GM18870 (cell line): ENCODE data around the gene CTNNA1.

Experiments
- ATAC-seq: cut with Tn5 transposase; IDR thresholded peaks from one replicate; pipeline ENCODE4 v1.9.1; 2021; ENCODE audit warnings: moderate library complexity; ENCODE audit not compliant: unreplicated experiment

Gene CTNNA1

DNA sequence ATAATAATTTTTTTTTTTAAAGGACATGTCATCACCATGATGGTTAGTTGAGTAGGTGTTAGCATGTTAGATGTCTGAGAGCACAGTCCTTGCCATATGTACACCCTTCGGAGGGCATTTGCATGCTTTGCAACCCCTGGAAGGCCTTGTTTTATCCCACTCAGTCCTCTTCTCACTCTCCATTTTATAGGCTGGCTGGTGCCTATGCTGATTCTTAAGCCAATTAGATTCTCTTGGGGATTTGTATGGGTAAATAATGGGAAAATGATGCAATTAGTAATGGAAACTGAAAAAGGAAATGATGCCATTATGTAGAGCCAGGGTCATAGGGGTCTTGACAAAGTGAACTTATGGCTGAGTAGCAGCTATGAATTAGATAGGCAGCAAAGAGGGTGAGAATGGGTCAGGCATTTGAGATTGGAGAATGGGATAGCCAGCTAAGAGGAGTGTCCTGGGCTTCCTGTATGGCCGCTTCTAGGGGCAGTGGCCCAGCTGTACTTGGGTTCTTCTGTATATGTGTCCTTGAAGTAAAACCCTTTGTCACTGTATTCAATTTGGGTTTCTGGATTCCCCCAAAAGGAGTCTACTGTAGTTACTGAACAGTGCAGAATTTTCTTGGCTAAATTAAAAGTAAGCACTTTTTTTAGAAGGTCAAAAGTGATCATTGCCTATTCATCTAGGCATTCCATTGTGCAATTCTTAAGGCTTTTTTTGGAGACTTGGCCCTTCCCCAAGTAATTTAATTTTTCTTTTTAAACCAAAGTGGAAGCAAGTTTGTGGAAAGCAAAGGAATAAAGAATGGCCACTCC, 90.3 kb downstream of the CTNNA1 start:
- no peak for ATAC-seq

DNA sequence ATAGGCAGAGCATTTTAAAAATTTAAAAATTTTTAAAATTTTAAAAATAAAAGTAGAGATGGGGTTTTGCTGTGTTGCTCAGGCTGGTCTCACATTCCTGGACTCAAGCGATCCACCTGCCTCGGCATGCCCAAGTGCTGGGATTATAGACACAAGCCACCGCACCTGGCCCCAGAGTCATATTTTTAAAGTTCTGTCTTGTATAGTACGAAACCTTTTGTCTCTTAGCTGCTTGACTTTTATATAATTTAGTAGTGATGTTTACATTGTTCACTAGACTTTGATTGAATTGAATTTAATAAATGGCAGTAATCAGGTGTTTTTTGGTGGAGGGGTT, 90.9 kb downstream of the CTNNA1 start:
- ATAC-seq, result no peak

DNA sequence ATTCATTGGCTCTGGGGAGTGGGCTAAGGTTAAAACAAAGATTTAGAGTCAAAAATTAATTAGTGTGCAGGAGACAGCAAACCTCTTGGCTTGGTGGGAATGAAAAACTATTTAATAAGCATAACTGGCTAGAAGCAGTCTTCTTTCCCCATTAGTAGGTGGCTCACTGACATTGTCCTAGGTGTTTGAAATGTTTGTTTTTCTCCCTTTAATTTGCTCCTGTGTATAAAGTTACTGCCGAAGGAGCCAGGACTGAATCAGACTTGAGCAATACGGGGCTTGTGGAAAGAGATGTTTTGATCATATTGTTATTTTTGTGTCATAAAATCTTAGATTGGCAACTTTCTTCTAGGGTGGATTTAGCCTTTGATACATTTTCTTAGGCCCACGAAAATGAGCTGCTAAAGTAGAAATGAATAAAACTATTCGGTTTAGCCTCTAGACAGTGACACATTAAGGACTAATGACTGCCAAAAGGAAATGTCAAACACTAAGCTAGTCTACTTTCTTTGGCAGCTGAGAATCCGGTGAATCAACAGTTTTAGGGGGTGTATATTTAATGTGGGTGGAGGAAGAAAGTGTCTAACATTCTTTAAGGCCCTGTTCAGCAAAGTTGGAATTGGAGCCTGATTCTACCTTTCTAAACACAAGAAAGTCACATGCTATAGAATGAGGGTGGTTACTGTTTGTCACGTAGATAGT, 91.7 kb downstream of the CTNNA1 start:
- ATAC-seq, result no peak

DNA sequence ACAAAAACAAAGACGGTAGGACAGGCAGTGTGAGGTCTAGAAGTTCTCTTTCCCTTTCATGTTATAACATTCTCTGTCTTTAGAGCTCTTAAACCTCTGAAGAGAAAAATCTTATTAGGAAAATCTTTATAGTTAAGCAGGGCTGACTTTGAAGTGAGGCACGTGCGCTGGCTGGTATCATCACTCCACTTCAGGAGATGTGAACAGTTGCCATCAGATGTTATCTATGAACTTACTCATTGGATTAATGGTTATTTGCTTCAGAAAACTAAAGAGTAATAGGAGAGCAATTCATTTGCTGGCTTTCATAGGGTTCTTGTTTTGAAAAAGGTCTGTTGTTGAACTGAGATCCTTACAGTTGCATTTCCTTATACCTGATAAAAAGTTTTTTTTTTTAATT, 96.2 kb downstream of the CTNNA1 start:
- no peak for ATAC-seq

DNA sequence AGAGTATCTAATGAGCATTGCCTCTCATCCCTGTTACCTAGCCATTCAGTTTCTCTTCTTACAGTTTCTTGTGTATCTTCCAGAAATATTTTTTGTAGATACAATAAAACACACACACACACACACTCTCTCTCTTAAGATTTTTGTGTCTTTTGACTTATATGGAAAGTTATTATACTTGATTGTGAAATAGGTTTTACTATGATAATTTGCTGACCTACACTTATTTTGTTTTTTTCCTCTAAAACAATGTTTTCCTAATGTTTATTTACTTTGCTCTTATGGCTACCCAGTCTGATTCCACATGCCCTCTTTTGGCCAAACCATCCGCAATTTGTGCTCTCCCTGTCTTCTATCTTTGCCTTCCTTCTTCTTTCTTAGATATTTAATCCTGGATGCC, 96.7 kb downstream of the CTNNA1 start:
- no peak for ATAC-seq

DNA sequence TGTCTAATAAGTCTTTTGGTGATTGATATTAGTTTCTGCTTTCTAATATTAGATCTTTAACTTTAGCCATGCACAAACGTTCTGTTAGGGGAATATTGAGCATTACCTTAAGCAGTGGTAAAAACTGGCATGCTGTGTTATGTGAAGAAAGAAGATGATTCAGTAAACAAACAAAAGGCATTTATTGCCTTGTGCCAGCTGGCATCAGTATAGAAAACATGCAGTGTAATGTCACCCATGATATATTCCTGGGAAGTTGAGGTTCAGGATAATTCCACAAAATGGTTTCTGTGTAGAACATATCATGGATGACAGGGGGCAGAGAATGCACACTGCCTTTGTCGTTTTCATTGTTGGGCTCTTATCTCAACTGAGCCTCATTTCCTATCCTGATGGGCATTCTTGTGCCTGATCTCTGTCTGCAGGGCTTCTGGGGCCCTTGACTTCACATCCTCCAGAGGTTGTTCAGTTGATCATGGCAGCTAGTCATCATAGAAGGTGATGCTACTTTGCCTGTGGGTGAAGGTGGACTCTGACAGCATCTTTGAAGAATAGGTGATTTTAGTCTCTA, 97.7 kb downstream of the CTNNA1 start:
- no peak for ATAC-seq

DNA sequence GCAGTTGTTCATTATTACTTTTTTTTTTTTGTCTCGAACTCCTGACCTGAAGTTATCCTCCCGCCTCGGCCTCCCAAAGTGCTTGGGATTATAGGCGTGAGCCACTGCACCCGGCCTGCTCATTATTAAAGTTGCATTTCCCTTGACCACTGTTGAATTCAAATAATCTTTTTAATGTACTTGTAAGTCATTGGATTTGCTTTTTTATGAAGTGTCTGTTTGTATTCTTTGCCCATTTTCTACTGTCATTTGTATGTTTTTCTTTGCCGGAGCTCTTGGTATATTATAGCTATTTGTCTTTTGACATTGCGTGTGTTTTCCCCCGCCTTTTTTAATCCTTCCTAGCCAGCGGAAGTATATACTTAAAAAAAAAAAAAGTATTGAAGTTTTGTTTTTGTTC, 99.9 kb downstream of the CTNNA1 start:
- no peak for ATAC-seq

DNA sequence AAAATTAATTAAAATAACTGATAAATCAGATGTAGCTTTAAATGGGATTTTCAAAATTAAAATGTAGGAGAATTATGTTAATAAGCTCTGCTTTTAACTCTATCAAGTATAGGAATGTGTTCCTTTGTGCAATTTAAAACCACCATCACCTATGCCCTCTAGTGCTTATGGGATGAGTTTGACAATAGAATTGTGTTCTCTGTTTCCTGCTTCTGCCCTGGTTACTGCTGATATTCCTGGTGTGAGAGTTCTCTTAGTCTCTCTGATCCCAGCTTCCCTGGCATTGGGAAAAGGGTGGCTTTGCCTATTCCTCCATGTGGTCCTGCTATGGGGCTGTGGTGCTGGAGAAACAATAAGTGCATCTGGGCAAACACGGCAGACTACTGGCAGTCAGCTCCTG, 113.8 kb downstream of the CTNNA1 start:
- ATAC-seq, result no peak

DNA sequence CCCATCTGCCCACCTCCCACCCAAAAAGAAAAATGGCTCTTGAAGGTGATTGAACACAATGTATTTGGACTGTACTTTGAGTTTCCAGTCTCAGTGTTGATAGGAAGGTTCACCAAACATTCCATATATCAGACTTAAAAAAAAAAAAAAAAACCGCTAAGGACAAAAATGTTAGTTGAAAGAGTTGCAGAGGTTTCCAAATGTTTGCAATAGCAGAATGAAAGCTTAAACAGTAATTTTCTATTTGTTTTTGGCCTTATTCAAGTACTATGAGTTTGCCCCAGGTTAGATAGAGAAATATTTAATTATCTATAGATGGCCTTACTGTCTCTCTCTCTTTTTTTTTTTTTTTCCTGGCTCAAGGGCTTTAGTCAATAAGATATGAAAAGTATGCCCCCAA, 115.8 kb downstream of the CTNNA1 start:
- ATAC-seq, result no peak

DNA sequence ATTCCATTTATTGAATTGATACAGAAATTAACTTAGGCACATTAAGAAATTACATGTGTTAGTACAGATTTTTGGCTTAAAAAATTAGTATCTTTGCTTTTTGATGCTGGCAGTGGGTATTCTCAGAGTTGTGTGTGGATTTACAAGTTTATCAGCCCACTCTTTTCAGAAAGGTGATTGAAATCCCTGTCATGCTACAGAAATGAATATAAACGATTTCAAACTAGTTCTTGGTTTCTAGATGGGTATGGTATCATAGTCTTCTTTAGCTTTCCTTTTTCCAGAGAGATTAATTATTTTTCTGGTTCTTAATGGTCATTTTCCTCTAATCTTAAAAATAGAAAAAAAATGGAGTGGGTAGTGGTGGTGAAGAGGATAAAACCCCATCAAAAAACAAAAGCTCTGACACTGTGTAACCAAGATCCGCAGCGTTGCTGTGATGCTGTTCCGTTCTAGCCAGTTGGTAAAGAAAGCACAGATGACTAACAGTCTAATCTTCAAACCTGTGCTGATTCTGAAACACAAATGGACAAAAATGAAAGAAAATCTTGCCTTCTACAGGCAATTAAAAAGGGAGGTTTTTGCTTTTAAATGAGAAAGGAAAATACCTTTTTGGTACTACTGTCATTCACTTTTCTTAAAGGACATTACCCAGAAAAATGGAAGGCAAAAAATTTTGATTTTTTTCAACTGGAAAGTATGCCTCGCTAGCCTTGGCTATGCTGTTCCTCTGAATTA, 116.7 kb downstream of the CTNNA1 start:
- ATAC-seq, result no peak

DNA sequence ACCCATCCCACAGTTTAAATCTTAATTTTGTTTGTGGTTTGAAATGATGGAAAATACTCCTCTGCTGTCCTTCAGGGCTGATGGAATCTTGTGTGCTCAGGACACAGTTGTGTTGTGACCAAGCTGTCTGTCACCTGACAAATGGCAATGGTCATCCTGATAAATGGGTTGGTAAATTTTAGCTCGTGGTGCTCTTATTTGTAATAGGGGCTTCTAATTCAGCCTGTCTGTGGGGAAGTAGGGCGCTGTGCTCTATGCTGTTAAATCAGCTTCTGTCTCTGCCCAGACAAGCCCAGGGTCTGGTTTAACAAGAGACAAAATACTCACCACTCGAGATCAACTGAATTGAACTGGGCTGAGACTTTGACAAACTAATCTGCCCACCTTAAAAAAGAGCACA, 117.4 kb downstream of the CTNNA1 start:
- ATAC-seq, result no peak

DNA sequence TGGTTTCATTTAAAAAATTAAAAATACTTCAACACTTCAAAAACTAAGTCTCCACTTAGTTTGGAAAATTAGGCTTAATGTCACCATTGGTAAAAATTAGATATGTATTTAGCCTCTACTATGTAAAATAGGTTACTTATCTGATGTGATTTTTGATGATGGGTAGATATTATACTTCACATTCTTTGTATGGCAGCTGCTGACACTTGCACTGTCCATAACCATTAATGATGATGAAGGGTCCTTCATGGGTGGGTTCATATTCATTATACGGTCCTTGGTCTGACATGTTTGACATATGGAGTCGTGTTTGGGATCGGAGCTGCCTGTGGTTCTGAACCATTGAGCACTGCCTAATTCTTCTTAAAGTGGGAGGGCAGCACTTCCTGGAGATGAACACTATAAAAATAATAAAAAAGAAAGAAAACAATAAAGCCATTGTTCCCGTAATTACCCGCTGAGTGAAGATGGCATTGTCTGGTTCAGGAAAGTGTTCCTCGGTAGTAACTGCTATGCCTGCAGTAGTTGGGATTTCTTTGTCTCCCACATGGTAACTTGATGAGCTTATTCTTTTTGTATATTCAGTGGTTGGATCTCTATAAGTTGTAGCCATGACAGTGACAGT, 119.7 kb downstream of the CTNNA1 start:
- ATAC-seq, result no peak

DNA sequence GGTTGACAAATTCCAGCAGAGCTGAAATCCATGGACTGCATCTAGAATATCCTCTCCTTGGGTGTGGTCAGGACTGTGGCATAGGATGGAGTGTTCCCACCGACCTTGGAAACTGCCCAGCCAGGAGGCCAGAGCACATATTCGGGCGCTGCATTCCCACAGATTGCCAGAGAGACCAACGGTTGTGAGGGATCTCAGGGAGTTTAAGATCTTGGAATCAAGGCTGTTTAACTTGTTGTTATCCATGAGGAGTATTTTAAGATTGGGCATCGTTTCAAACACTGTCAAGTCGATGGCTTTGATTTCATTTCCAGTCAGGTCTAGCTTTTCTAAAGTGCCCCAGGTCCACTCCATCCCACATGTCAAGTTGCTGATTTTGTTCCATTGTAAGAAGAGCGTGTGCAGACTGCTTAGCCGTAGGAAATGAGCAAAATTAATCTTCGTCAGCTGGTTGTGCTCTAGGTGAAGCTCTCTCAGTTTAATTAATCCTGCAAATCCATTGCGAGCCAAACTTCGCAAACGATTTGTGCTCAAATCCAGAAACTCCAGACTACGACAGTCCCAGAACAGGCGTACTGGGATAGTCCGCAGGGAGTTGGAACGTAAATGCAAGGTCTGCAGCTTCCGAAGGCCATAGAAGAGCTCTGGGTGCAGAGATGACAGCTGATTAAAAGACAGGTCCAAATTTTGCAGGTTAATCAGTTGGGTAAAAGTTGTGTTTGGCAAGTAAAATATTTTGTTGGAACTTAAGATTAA, 120.4 kb downstream of the CTNNA1 start:
- no peak for ATAC-seq

DNA sequence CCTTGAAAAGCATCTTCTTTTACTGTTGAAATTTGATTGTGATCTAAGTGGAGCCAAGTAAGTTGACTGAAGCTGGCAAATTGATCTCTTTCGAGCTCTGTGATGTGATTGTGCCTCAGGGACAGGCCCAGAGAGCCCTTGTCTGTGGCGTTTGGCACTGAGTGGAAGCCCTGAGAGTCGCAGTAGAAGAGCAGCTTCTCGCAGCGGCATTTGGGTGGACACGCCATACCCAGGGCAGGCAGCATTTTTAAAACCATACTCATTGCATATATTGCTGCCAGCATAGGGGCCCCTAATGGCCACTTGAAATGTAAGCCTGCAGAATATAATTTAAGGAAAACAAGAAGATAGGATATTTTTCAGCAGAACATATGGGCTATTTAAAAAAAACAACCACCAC, 121.0 kb downstream of the CTNNA1 start:
- no peak for ATAC-seq

DNA sequence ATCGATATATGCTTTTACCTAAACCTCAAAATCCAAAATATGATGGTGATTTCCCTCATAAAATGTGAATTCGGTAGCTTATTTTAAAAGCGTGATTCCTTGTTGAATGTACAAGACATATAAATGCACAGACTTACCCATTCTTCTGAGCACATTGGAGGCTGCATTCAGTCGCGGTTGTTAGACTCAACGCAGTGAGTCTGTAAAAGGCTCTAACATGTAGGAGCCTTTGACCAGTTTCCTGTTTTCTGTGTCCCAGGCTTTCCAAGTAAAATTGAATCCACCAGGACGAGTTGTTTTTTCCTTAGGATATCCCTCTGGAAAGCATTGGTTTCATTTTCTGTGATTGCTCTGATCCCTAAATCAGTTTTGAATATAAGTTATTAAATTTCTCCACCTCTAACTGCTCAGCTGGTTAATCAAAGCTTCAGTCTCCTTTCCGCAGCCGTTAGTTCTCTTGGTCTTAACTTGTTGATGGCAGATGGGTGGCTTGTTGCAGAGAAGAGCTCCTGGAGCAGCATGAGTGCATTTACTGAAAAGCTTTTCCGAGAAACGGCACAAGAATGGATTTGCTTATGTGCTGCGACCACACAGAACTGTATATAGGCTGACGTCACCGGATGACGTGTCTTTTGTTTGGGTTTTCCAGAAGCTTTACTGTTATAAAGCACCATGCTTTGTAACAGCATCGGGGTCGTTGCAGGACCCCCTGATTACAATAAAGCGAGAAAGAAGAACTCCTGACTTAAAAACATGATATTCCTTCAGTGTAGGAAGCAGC, 121.7 kb downstream of the CTNNA1 start, which contains the start of gene LRRTM2:
Gene LRRTM2 (minus strand): TSS at position 565 of the 781 bp plus-strand sequence. CDS start 424 bp downstream, at position 141.
- no peak for ATAC-seq

DNA sequence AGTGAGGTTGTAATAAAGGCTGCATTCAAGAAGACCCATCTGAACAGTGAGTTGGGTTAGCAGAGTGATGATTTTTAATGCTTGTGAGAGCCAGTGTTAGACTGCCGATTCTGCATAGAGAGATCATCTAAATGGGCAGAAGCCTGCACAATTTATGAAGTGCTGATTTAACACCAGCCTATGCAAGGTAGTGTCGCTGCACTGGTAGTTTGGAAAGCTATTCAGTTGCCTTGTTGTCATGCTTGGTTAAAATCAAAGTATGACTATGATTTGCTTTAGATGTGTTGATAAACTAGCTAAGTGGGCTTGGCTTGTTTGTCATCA, 122.3 kb downstream of the CTNNA1 start:
- ATAC-seq, result no peak

DNA sequence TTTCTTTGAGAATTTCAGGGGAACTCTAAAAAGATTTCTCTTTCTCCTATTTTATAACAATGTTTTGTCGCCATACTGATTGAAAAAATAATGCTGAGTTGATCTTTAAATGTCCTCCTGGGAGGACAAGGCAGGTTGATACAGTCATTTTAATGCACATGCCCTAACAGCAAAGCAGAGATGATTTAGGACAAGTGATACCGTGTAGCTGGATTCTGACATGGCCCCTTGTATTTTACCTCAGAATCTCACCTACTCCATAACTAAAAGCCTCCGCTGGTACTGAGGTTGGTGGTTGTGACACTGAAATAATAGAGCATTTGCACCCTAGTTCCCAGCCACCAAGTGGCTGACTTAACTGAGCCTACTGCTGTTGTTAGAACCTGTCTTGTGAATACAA, 122.7 kb downstream of the CTNNA1 start:
- no peak for ATAC-seq

DNA sequence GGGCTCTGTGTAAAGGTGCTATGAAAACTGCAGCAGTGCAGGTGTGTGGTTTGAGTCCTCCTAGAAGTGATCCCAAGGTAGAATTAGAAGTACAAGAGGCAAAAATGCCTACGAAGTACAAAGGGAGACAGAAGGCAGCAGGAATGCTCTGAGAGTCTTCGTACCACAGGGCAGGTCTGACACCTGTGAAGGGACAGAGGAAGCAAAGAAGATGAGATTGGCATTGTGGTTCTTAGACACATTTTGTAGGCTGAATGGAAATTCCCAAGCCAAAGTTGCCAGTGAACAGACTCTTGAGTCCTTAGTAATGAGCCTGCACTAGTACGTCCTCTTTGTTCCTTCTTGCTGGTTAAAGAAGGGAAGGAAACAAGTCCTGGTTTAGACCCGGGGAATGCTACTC, 123.6 kb downstream of the CTNNA1 start:
- ATAC-seq, result no peak

DNA sequence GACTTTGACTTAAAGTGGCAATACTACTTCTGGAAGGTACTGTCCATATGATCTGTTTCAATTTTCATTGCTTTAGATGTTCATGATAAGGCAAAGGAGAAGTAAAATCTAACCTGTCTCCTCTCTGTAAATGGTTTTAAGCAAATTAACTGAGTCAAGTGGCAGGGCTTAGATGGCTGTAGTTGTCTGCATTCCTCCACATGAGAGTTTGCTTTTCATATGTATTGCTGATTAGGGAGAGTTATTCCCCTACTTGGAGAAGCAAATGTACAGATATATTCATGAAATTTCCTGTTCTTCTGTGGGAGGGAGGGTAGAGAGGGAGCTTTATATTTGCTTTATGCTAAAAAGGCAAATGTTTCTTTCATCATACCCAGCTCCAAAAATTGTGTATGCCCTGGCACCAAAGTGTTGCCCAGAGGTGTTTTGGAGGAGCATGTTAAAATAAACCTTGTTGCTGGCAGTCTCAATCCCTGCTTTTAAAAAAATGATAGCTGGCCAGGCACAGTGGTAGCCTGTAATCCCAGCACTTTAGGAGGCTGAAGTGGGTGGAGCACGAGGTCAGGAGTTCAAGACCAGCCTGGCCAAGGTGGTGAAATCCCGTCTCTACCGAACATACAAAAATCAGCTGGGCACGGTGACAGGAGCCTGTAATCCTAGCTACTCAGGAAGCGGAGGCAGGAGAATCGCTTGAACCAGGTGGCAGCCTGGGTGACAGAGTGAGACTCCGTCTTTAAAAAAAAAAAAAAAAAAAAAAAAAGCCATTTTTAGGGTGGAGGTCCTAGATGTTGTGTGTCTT, 125.4 kb downstream of the CTNNA1 start:
- no peak for ATAC-seq
